Panc1 (cell line): ENCODE results near the gene WAPL. TPM values are rescaled to one million over a fixed set of nuclear protein-coding genes. Genes with fewer than 3 reads are reported as not detected.
A peak's percentile ranks its signal among the peaks of the same experiment; 100 is the strongest.

Experiments used
- ATAC-seq: fragments of 200-7000 bp; cut with Tn5 transposase; 2 replicates; pipeline ENCODE4 v1.9.1; 2020; ENCODE audit warnings: mild to moderate bottlenecking, moderate library complexity
- BruUV-seq: library from RNA; stranded (reverse); fragments of 400-500 nt; replicated peaks from 2 replicates; lab custom pipeline; 2021; lab: Mats Ljungman, UMichigan
- CTCF ChIA-PET: fragments of 300-600 bp; sonication (Branson Sonifier 250); formaldehyde crosslinking; loops from one replicate; lab custom pipeline; 2022; ENCODE audit warnings: antibody characterized with exemption; lab: Charles Lee
- POLR2A ChIA-PET: fragments of 300-600 bp; sonication (Branson Sonifier 250); formaldehyde crosslinking; loops from one replicate; lab custom pipeline; 2022; ENCODE audit warnings: antibody characterized with exemption; lab: Charles Lee
- DNase-seq: peaks from one replicate; pipeline ENCODE4 v3.0.0-alpha.2; 2010; ENCODE audit warnings: low read depth, low spot score
- H3K27ac ChIP-seq: 2 replicates; pipeline ENCODE4 v1.5.1; 2011; ENCODE audit warnings: mild to moderate bottlenecking, low read length, inconsistent platforms
- H3K27me3 ChIP-seq: fragments of 200-500 bp; sonication (Bioruptor generic); 2 replicates; pipeline ENCODE4 v1.6.0; 2014; ENCODE audit warnings: low read length, inconsistent platforms; ENCODE audit not compliant: control insufficient read depth, insufficient read depth
- H3K36me3 ChIP-seq: fragments of 200-500 bp; sonication (Bioruptor generic); 2 replicates; pipeline ENCODE4 v1.5.1; 2014; ENCODE audit warnings: inconsistent platforms, mild to moderate bottlenecking, low read length, moderate library complexity; ENCODE audit not compliant: control insufficient read depth, insufficient read depth
- H3K4me1 ChIP-seq: 2 replicates; pipeline ENCODE4 v1.5.1; 2011; ENCODE audit warnings: inconsistent platforms, mild to moderate bottlenecking, low read length, moderate library complexity; ENCODE audit not compliant: control insufficient read depth, insufficient read depth
- H3K4me3 ChIP-seq, 2 experiments: 2 replicates each; pipeline ENCODE4 v1.5.1; 2011 to 2012; ENCODE audit warnings: low read depth in 2 of 2, low read length in 2 of 2, mild to moderate bottlenecking in 2 of 2, inconsistent platforms in 1 of 2, moderate library complexity in 1 of 2
- H3K9me3 ChIP-seq: fragments of 200-500 bp; sonication (Bioruptor generic); 2 replicates; pipeline ENCODE4 v1.5.1; 2014; ENCODE audit warnings: low read depth, mild to moderate bottlenecking, inconsistent platforms, low read length, moderate library complexity; ENCODE audit not compliant: control insufficient read depth, insufficient read depth
- POLR2AphosphoS5 ChIP-seq: IDR thresholded peaks from 2 replicates; pipeline ENCODE4 v1.6.1; 2012; ENCODE audit warnings: mild to moderate bottlenecking, low read depth, low read length, moderate library complexity
- SIN3A ChIP-seq: IDR thresholded peaks from 2 replicates; pipeline ENCODE4 v1.6.1; 2012; ENCODE audit warnings: low read depth, mild to moderate bottlenecking, low read length, moderate library complexity, borderline replicate concordance; ENCODE audit not compliant: insufficient read depth
- TCF7L2 ChIP-seq: IDR thresholded peaks from 2 replicates; pipeline ENCODE4 v1.6.1; 2011; ENCODE audit warnings: mild to moderate bottlenecking, low read depth, low read length, inconsistent platforms
- in situ Hi-C: cut with HindIII; loops from 2 replicates; pipeline ENCODE4 v1.10.0; 2016; ENCODE audit warnings: low sequenced_read_pairs, low pct_unique_long_range_greater_than_20kb
- intact Hi-C: fragments of 100-400 bp; cut with micrococcal nuclease; formaldehyde crosslinking; loops from one replicate; pipeline ENCODE4 v1.10.0; 2022; ENCODE audit not compliant: unreplicated experiment
- total RNA-seq: library from RNA; stranded (reverse); gene quantifications from one replicate; pipeline ENCODE4 v1.2.1, GENCODE V29; 2021; ENCODE audit not compliant: unreplicated experiment
- TF ChIP-seq, protein P1 (sequence below), 2 experiments: IDR thresholded peaks; 2 replicates each; pipeline ENCODE4 v1.6.1; 2011 to 2012; ENCODE audit warnings: low read depth in 2 of 2, control low read depth in 1 of 2, low read length in 1 of 2, mild to moderate bottlenecking in 1 of 2, moderate library complexity in 1 of 2; ENCODE audit not compliant: insufficient read depth in 1 of 2
- TF ChIP-seq, protein P2 (sequence below): fragments of 450-650 bp; IDR thresholded peaks from 2 replicates; pipeline ENCODE4 v1.5.1; 2017; ENCODE audit warnings: mild to moderate bottlenecking

WAPL gene
- total RNA-seq, 1 experiment from 2014 or later: 56.2 TPM

DNA sequence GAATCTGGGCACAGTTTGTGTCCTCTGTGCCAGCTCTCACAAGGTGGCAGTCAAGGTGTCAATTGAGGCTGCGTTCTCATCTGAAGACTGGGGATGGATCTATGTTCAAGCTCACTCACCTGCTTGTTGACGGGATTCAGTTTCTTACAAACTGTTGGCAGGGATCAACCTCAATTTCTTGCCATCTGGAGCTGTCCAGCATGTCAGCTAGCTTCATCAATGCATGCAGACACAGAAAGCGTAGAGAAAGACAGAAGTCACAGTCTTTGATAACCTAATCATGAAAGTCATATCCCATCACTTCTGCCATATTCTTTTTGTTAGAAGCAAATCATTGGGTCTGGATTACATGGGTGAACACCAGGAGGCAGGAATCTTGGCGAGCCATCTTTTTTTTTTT, 32.0 kb upstream of the WAPL start:
- H3K4me1 ChIP-seq: no peaks in the 10 kb centered on the region
- BruUV-seq: no TSS peak
- H3K27me3 ChIP-seq: no peaks in the 10 kb centered on the region
- no peaks in the 10 kb centered on the region for H3K36me3 ChIP-seq
- in situ Hi-C loops (no loop called here), intact Hi-C loops (no loop called here)
- H3K4me3 ChIP-seq: no peak overlapping the region
- H3K27ac ChIP-seq: no peak overlapping the region
- no peak for ATAC-seq
- TF ChIP-seq, protein P1, sequence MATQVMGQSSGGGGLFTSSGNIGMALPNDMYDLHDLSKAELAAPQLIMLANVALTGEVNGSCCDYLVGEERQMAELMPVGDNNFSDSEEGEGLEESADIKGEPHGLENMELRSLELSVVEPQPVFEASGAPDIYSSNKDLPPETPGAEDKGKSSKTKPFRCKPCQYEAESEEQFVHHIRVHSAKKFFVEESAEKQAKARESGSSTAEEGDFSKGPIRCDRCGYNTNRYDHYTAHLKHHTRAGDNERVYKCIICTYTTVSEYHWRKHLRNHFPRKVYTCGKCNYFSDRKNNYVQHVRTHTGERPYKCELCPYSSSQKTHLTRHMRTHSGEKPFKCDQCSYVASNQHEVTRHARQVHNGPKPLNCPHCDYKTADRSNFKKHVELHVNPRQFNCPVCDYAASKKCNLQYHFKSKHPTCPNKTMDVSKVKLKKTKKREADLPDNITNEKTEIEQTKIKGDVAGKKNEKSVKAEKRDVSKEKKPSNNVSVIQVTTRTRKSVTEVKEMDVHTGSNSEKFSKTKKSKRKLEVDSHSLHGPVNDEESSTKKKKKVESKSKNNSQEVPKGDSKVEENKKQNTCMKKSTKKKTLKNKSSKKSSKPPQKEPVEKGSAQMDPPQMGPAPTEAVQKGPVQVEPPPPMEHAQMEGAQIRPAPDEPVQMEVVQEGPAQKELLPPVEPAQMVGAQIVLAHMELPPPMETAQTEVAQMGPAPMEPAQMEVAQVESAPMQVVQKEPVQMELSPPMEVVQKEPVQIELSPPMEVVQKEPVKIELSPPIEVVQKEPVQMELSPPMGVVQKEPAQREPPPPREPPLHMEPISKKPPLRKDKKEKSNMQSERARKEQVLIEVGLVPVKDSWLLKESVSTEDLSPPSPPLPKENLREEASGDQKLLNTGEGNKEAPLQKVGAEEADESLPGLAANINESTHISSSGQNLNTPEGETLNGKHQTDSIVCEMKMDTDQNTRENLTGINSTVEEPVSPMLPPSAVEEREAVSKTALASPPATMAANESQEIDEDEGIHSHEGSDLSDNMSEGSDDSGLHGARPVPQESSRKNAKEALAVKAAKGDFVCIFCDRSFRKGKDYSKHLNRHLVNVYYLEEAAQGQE (IDR thresholded peaks at IDR 0.05; ENCODE audit: insufficient read depth in 1 of 2, low read depth in 2 of 2, low read length in 1 of 2): peak; percentile 77 to 82
- TF ChIP-seq, protein P2, sequence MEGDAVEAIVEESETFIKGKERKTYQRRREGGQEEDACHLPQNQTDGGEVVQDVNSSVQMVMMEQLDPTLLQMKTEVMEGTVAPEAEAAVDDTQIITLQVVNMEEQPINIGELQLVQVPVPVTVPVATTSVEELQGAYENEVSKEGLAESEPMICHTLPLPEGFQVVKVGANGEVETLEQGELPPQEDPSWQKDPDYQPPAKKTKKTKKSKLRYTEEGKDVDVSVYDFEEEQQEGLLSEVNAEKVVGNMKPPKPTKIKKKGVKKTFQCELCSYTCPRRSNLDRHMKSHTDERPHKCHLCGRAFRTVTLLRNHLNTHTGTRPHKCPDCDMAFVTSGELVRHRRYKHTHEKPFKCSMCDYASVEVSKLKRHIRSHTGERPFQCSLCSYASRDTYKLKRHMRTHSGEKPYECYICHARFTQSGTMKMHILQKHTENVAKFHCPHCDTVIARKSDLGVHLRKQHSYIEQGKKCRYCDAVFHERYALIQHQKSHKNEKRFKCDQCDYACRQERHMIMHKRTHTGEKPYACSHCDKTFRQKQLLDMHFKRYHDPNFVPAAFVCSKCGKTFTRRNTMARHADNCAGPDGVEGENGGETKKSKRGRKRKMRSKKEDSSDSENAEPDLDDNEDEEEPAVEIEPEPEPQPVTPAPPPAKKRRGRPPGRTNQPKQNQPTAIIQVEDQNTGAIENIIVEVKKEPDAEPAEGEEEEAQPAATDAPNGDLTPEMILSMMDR: no peak
- TF ChIP-seq POLR2AphosphoS5 (no peak), SIN3A (no peak), TCF7L2 (no peak)
- DNase-seq: no peak
- no peaks in the 10 kb centered on the region for H3K9me3 ChIP-seq
- POLR2A ChIA-PET: no interaction called here
- CTCF ChIA-PET: no interaction called here

DNA sequence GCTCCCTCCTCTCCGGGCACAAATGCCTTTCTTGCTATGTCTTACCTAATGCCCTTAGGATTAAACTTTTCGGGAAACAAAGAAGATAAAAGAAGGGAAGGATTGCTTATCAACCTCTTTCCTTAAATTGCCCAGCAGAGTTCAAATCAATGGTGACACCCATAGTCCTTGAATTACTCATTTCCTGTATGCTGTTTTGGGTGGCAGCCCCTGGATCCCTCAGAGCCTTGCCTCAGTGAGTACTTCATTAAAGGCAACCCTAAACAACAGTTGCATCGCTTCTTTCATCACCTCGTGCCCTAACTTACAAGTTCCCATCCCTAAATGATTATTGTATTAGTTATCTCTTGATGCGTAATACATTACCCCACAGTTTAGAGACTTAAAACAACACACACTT, 31.6 kb upstream of the WAPL start:
- intact Hi-C loops: no loop called here
- Histone ChIP-seq H3K4me1 (no peaks in the 10 kb centered on the region), H3K36me3 (no peaks in the 10 kb centered on the region), H3K27me3 (no peaks in the 10 kb centered on the region), H3K4me3 (no peak overlapping the region), H3K9me3 (no peaks in the 10 kb centered on the region), H3K27ac (no peak overlapping the region)
- ChIA-PET POLR2A (no interaction called here), CTCF (no interaction called here)
- DNase-seq: no peak
- ATAC-seq: no peak
- TF ChIP-seq SIN3A (no peak), TCF7L2 (no peak), POLR2AphosphoS5 (no peak)
- TF ChIP-seq, protein P1 (IDR thresholded peaks at IDR 0.05; ENCODE audit: insufficient read depth in 1 of 2, low read depth in 2 of 2, low read length in 1 of 2): no peak
- no TSS peak for BruUV-seq
- in situ Hi-C loops: no loop called here
